Measurements from ENCODE around the gene CARD19.

CARD19 gene

GRCh38 chr9:93117924-93118862 lies 22.2 kb downstream of the CARD19 start:
- DNase-seq (ENCODE audit: low read depth in 1 of 2, low spot score in 1 of 2), result no peak

GRCh38 chr9:93118863-93119702 lies 23.1 kb downstream of the CARD19 start:
- DNase-seq (ENCODE audit: low read depth in 1 of 2, low spot score in 1 of 2), result no peak

- DNase-seq (ENCODE audit: low read depth in 1 of 2, low spot score in 1 of 2), result no peak
These were observed 23.6 kb downstream of the CARD19 start for GRCh38 chr9:93119703-93119952.

- DNase-seq (ENCODE audit: low read depth in 1 of 2, low spot score in 1 of 2), result no peak
These were observed 24.2 kb downstream of the CARD19 start for GRCh38 chr9:93119953-93120845.

- no peak for DNase-seq (ENCODE audit: low read depth in 1 of 2, low spot score in 1 of 2)
These were observed 24.9 kb downstream of the CARD19 start for GRCh38 chr9:93120846-93121315.

- no peak for DNase-seq (ENCODE audit: low read depth in 1 of 2, low spot score in 1 of 2)
These were observed 25.6 kb downstream of the CARD19 start for GRCh38 chr9:93121316-93122241.

GRCh38 chr9:93122721-93123221 lies 26.8 kb downstream of the CARD19 start:
- DNase-seq (ENCODE audit: low read depth in 1 of 2, low spot score in 1 of 2), result no peak

- DNase-seq (ENCODE audit: low read depth in 1 of 2, low spot score in 1 of 2), result no peak
These were observed 27.7 kb downstream of the CARD19 start for GRCh38 chr9:93123561-93124283.

- no peak for DNase-seq (ENCODE audit: low read depth in 1 of 2, low spot score in 1 of 2)
These were observed 28.8 kb downstream of the CARD19 start for GRCh38 chr9:93124793-93125192.

GRCh38 chr9:93125331-93125894 lies 29.4 kb downstream of the CARD19 start:
- no peak for DNase-seq (ENCODE audit: low read depth in 1 of 2, low spot score in 1 of 2)

- no peak for DNase-seq (ENCODE audit: low read depth in 1 of 2, low spot score in 1 of 2)
These were observed 30.2 kb downstream of the CARD19 start for GRCh38 chr9:93126151-93126781.

GRCh38 chr9:93126825-93127368 lies 30.9 kb downstream of the CARD19 start:
- DNase-seq (ENCODE audit: low read depth in 1 of 2, low spot score in 1 of 2), result no peak

GRCh38 chr9:93127395-93127911 lies 31.4 kb downstream of the CARD19 start:
- DNase-seq (ENCODE audit: low read depth in 1 of 2, low spot score in 1 of 2), result no peak

- DNase-seq (ENCODE audit: low read depth in 1 of 2, low spot score in 1 of 2), result no peak
These were observed 32.1 kb downstream of the CARD19 start for GRCh38 chr9:93128011-93128714.

GRCh38 chr9:93128715-93129224 lies 32.8 kb downstream of the CARD19 start:
- no peak for DNase-seq (ENCODE audit: low read depth in 1 of 2, low spot score in 1 of 2)

- no peak for DNase-seq (ENCODE audit: low read depth in 1 of 2, low spot score in 1 of 2)
These were observed 33.3 kb downstream of the CARD19 start for GRCh38 chr9:93129286-93129685.
